ENCODE measurements around the gene ATOH8.

Gene ATOH8

DNA sequence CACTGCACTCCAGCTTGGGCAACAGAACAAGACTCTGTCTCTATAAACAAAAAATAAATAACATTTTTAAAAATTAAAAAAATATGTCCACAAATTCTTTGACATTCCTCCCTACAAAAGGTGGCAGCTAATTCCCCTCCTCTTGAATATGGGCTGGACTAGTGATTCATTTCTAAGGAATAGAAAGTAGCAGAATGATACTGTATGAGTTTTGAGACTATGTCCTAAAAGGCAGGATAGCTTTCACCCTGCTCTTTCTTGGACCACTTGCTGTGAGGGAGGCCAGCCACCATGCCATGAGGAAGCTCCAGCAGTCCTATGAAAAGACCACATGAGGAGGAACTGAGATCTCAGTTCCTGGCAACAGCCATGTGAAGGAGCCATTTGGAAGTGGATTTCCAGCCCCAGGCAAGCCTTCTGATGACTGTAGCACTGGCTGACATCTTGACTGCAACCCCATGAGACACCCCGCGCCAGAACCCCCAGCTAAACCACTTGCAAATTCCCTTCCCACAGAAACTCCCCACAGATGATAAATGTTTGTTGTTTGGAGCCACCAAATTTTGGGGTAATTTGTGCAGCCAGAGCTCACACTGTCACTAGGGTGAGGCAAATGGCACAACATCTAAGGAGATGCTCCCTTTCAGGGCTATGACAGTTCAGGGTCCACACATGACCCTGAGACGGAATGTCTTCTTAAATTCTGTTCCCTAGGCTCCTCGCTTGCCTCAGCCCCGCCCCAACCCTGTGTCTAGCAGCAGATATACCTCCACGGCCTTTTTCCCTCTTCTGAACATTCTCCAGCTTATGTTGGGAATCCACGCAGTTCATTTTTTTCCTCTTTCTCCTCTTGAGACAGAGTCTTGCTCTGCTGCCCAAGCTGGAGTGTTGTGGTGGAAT is 17.1 kb upstream of the ATOH8 start:
- no peak for DNase-seq (ENCODE audit: low read depth)

DNA sequence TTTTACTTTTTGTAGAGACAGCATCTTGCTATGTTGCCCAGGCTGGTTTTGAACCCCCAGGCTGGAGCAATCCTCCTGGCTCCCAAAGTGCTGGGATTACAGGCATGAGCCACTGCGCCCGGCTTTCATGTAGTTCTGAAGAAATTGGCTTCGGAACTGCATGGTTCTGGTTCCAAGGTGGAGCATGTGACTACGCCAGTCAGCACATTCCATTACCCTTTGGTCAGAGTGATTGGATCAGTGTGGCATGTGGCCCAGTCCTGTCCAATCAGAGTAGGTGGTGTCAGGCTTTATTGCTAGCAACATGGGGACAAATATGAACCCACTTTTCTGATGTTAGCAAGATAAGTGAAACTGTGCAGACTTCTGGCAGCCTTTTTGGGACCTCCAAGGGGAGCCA is 16.3 kb upstream of the ATOH8 start:
- DNase-seq (ENCODE audit: low read depth) = no peak

DNA sequence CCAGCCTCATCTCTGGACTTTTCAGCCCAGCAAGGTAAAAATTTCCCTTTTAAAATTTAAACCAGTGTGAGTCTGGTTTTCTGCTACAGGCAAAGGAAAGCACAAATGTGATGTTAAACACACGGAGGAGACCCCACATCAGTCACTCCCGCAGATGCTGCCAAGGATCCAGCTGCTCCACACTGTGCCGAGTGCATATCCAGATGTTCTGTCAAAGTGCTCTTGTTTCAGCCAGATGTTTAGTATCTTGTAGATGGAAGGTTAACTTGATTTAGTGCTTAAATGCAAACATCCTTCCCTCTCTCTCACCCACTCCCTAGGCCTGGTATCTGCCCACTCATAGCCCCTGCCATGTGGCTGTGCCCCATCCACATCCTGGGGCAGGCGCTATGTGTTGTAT is 15.8 kb upstream of the ATOH8 start:
- DNase-seq (ENCODE audit: low read depth) = no peak

DNA sequence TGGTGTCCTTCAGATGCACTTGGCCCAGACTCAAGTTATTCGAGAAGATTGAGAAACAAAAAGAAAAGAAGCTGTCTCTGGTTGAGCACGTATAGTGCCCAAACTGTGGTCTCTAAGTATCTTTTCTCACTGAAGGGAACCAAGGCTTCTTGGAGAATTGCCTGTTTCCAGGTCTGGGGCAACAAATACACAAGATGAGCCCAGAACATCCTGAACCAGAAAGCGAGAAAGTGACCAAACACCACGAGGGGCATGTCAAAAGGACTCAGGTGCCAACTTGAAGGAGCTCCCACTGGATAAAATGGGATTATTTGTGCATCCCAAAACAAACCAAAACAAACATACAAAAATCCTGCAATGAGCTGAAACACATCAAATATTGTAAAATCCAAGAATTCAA is 13.6 kb upstream of the ATOH8 start:
- DNase-seq (ENCODE audit: low read depth) = no peak

GRCh38 chr2:85741211-85741832 is 12.5 kb upstream of the ATOH8 start:
- no peak for DNase-seq (ENCODE audit: low read depth)

- no peak for DNase-seq (ENCODE audit: low read depth)
These were observed 11.8 kb upstream of the ATOH8 start for GRCh38 chr2:85741833-85742455.

DNA sequence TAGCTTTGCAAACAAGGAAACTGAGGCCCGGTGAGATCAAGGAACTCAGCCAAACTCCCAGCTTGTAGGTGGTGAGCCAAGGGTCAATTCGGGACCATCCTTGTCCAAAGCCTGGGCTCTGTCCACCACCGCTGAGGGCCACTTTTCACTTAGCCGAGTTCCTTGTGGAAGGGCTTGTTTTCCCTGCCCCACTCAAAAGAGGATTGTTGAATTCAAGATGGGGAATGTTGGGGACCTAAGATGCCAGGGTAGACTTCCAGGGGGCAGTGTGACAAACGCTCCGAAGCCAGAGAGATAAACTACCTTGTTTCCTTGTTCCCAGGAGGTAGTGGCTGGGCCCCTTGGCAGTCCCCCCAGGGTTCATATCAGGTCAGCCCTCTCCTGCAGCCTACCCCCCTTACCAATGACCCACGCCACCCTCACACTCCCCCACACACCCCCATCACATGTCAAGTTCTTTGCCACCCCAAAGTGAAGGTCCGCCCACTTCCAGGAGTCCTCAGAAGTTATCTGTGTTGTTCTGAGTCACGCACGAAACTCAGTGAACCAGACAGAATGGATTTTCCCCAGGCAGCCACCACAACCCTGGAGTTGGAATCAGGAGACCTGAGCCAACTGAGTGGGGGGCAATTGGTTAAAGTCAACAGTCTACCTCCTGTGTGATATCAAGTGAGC is 10.3 kb upstream of the ATOH8 start:
- DNase-seq (ENCODE audit: low read depth) = no peak

DNA sequence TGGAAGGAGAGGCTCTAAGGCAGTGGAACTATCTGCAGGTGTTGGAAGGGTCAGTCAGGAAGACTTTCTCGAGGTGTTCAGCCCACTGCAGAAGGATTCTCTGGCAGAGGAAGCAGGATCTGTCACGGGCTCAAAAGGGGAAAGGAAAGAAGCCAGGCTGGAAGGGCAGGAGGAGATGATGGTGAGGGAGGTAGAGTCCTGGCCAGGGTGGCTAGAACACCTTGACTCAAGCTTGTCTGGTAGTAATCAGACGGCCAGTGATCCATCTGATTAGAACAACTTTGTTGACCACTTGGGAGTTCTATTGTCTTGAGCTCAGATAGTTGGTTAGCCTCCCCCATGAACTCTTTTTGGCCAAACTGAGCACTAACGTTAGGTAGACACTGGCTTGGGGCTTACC is 9.7 kb upstream of the ATOH8 start:
- DNase-seq (ENCODE audit: low read depth) = no peak

- DNase-seq (ENCODE audit: low read depth) = no peak
These were observed 8.8 kb upstream of the ATOH8 start for GRCh38 chr2:85744741-85745601.

DNA sequence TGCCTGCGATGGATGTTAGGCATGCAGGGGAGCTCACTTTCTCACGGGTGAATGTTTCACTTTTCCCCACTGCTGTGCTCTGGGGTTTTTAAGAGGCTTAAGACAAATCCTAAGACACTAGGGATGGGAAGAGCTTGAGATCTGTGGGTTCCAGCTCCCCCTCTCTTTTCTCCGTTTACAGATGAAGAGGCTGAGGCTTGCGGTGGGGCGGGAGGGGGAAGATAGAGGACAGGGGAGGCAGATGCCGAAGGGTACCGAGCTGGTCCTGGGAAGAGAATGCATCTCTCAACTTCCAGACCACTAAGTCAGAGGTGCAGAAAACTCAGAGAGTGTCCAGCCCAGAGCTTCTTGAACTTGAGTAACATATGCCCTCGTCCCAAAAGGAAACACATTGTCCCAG is 8.2 kb upstream of the ATOH8 start:
- no peak for DNase-seq (ENCODE audit: low read depth)

DNA sequence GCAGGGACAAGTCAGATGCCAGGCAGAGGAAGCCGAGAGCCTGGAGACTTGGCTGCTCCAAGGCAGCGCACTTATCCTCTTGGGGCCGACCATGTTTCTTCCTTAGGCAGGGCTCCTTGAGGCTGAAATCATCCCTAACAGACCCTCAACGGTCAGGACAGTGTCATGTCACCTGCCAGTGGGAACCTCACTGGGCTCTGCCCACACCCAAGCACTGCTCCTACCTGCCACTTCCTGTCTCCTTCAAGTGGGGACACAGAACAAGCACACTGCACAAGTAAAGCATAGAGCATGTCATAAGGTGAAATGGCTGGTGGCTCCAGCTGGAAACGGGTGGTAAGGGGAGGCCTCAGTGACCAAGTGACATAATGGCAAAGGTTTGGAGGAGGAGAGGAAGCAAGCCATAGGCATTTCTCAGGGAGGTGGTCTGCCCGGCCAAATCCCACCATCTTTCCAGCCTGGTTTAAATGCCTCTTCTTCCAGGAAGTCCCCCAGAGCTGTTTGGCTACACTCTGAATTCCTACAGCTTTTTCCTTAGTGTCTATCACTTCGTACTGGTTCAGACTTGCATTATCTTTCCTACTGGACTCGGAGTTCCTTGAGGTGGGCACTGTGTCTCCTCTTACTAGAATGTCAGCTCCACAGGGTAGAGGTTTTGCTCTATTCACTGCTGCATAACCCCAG is 7.3 kb upstream of the ATOH8 start:
- no peak for DNase-seq (ENCODE audit: low read depth)

DNA sequence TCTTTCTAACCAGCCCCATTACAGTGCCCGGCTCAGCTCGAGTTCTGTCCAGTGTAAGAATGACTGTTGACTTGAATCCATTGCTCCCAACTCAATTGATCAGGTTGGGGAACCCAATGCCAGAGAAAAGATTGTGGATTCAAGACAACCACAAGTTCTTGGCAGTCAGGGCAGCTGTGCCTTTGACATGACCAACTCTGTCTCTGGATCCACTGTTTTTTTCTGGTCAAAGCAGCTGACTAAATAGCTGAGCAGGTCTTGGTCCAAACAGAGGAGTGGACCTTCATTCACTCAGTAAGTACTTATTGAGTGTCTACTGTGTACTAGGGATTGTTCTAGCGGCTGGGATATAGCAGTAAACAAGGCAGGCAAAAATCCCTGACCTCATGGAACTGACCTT is 6.3 kb upstream of the ATOH8 start:
- no peak for DNase-seq (ENCODE audit: low read depth)

GRCh38 chr2:85748039-85748734 is 5.6 kb upstream of the ATOH8 start:
- DNase-seq (ENCODE audit: low read depth) = no peak

- DNase-seq (ENCODE audit: low read depth) = no peak
These were observed 4.6 kb upstream of the ATOH8 start for GRCh38 chr2:85748985-85749875.

- peak; percentile 36 for DNase-seq (ENCODE audit: low read depth)
These were observed 2.9 kb upstream of the ATOH8 start for GRCh38 chr2:85750587-85751575.

- DNase-seq (ENCODE audit: low read depth) = no peak
These were observed 2.2 kb upstream of the ATOH8 start for GRCh38 chr2:85751627-85752026.

DNA sequence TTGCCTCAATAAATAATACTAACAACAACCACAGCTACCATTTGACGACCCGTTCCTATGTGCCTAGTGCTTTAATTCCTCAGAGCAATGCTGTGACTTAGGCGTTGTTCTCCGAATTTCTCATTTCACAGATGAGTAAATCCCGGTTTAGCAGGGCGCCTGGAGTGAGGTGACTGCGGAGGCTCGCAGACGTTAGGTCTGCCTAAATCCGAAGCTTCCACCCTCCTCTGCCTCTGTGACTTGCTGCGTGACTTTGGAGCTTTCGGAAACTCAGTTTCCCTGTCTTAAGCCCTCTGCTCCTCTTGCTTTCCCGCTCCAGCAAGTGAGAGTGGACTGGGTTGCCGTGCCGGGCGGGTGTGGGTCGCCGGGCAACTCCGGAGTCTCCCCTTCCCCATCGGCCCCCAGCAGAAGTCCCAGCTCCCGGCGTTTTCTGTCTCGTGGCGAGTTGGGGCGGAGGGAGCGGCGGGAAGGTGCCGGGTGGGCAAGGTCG is 711 bp upstream of the ATOH8 start:
- no peak for DNase-seq (ENCODE audit: low read depth)

Data from stimulated activated CD8-positive, alpha-beta memory T cell treated with anti-CD3 and anti-CD28 coated beads, Interleukin-4, amount 100 ng/mL, for 24 hours (primary cell).